Glutamatergic neuron (in vitro differentiated cells): ENCODE results near the gene SYTL2. TPM values are rescaled to one million over a fixed set of nuclear protein-coding genes. Genes with fewer than 3 reads are reported as not detected.

Experiments
- DNase-seq: peaks from one replicate; pipeline ENCODE4 v3.0.0; 2022
- H3K27ac Mint-ChIP-seq: one replicate; pipeline ENCODE4 v1.8.0; 2020; ENCODE audit warnings: mild to moderate bottlenecking, mixed read lengths, inconsistent platforms; ENCODE audit not compliant: unreplicated experiment
- H3K27me3 Mint-ChIP-seq: one replicate; pipeline ENCODE4 v1.8.0; 2020; ENCODE audit warnings: mild to moderate bottlenecking, moderate library complexity, mixed read lengths, inconsistent platforms; ENCODE audit not compliant: unreplicated experiment
- H3K36me3 Mint-ChIP-seq: one replicate; pipeline ENCODE4 v1.8.0; 2020; ENCODE audit warnings: mild to moderate bottlenecking, mixed read lengths, inconsistent platforms; ENCODE audit not compliant: unreplicated experiment
- H3K4me1 Mint-ChIP-seq: one replicate; pipeline ENCODE4 v1.8.0; 2020; ENCODE audit warnings: mild to moderate bottlenecking, low read depth, mixed read lengths, inconsistent platforms; ENCODE audit not compliant: unreplicated experiment
- H3K4me3 Mint-ChIP-seq: one replicate; pipeline ENCODE4 v1.8.0; 2020; ENCODE audit warnings: mild to moderate bottlenecking, mixed read lengths, inconsistent platforms; ENCODE audit not compliant: unreplicated experiment
- H3K9me3 Mint-ChIP-seq: one replicate; pipeline ENCODE4 v1.8.0; 2020; ENCODE audit warnings: mild to moderate bottlenecking, moderate library complexity, mixed read lengths, inconsistent platforms; ENCODE audit not compliant: unreplicated experiment
- CTCF ChIP-seq: fragments of 200-600 bp; sonication (generic); IDR thresholded peaks from one replicate; pipeline ENCODE4 v1.5.0; 2021; ENCODE audit not compliant: partially characterized antibody, unreplicated experiment
- total RNA-seq: library from RNA; stranded (reverse); fragmentation: NEBNext Ultra II Directional; extraction: Animal tissue kit (Norgen Biotek cat#: 25700); gene quantifications from one replicate; pipeline ENCODE4 v1.2.1, GENCODE V29; 2021; ENCODE audit not compliant: unreplicated experiment

SYTL2 gene
- total RNA-seq, 1 donor from 2014 or later, result 4.0 TPM

GRCh38 chr11:85774256-85775101 is 36.5 kb downstream of the SYTL2 start:
- H3K27ac Mint-ChIP-seq, result no peak overlapping the region
- H3K9me3 Mint-ChIP-seq, result no peaks in the 10 kb centered on the region
- no peaks in the 10 kb centered on the region for H3K4me1 Mint-ChIP-seq
- H3K36me3 Mint-ChIP-seq, result peaks cover 6% of the 10 kb centered on the region
- H3K27me3 Mint-ChIP-seq, result peaks cover 2% of the 10 kb centered on the region
- H3K4me3 Mint-ChIP-seq, result no peak overlapping the region
- TF ChIP-seq CTCF, result no peak
- DNase-seq, result no peak

- H3K27me3 Mint-ChIP-seq, result peaks cover 2% of the 10 kb centered on the region
- TF ChIP-seq CTCF, result no peak
- peaks cover 6% of the 10 kb centered on the region for H3K36me3 Mint-ChIP-seq
- no peak overlapping the region for H3K4me3 Mint-ChIP-seq
- DNase-seq, result no peak
- no peaks in the 10 kb centered on the region for H3K4me1 Mint-ChIP-seq
- no peak overlapping the region for H3K27ac Mint-ChIP-seq
- no peaks in the 10 kb centered on the region for H3K9me3 Mint-ChIP-seq
These were observed 38.2 kb downstream of the SYTL2 start for GRCh38 chr11:85772695-85773094.

GRCh38 chr11:85771568-85771967 is 39.4 kb downstream of the SYTL2 start:
- Mint-ChIP-seq H3K27ac (no peak overlapping the region), H3K9me3 (no peaks in the 10 kb centered on the region), H3K4me1 (no peaks in the 10 kb centered on the region), H3K36me3 (peaks cover 6% of the 10 kb centered on the region), H3K4me3 (no peak overlapping the region), H3K27me3 (peaks cover 2% of the 10 kb centered on the region)
- no peak for DNase-seq
- TF ChIP-seq CTCF, result no peak

GRCh38 chr11:85769771-85770170 is 41.2 kb downstream of the SYTL2 start:
- Mint-ChIP-seq H3K4me3 (no peak overlapping the region), H3K27me3 (peaks cover 2% of the 10 kb centered on the region), H3K27ac (no peak overlapping the region), H3K9me3 (no peaks in the 10 kb centered on the region), H3K4me1 (no peaks in the 10 kb centered on the region), H3K36me3 (peaks cover 6% of the 10 kb centered on the region)
- DNase-seq, result no peak
- TF ChIP-seq CTCF, result no peak

- Mint-ChIP-seq H3K27ac (no peak overlapping the region), H3K27me3 (peaks cover 2% of the 10 kb centered on the region), H3K4me3 (no peak overlapping the region), H3K9me3 (no peaks in the 10 kb centered on the region), H3K4me1 (no peaks in the 10 kb centered on the region), H3K36me3 (peaks cover 6% of the 10 kb centered on the region)
- no peak for DNase-seq
- TF ChIP-seq CTCF, result no peak
These were observed 42.3 kb downstream of the SYTL2 start for GRCh38 chr11:85768473-85769146.
